Pancreas (tissue), 10 donors: ENCODE data around the gene CBLN3. TPM values are rescaled to one million over a fixed set of nuclear protein-coding genes. Genes with fewer than 3 reads are reported as not detected.

Experiments
- ATAC-seq, 4 donors: fragments of 200-7000 bp; cut with Tn5 transposase; one replicate each; pipeline versions ENCODE4 v1.8.0 to v1.9.1; 2020; ENCODE audit warnings: mild to moderate bottlenecking in 4 of 4, moderate library complexity in 4 of 4
- DNase-seq, 6 donors: peaks; one replicate each; pipeline ENCODE4 v3.0.0-alpha.2; 2020
- FAIRE-seq: peaks from 2 replicates; lab custom pipeline; 2012; peaks lifted over from hg19 to GRCh38; lab: Jason Lieb, UNC
- H3K27ac ChIP-seq, 4 donors: fragments of 200-600 bp; sonication (generic); 1 replicate in 3 of 4; 2 replicates in 1 of 4; pipeline versions ENCODE4 v1.5.0 to v1.8.0; 2020
- H3K27me3 ChIP-seq, 4 donors: fragments of 200-600 bp; one replicate each; pipeline ENCODE4 v1.8.0; 2021
- H3K36me3 ChIP-seq, 3 donors: fragments of 200-600 bp; sonication (generic) in 1 of 3; one replicate each; pipeline versions ENCODE4 v1.5.0 to v1.8.0; 2020 to 2021
- H3K4me1 ChIP-seq, 3 donors: fragments of 200-600 bp; one replicate each; pipeline ENCODE4 v1.8.0; 2021
- H3K4me3 ChIP-seq, 4 donors: fragments of 200-600 bp; sonication (generic) in 2 of 4; one replicate each; pipeline versions ENCODE4 v1.5.0 to v1.8.0; 2020 to 2021
- H3K9me3 ChIP-seq, 4 donors: fragments of 200-600 bp; one replicate each; pipeline ENCODE4 v1.8.0; 2021
- CTCF ChIP-seq, 4 donors: fragments of 200-600 bp; sonication (generic) in 3 of 4; IDR thresholded peaks; one replicate each; pipeline versions ENCODE4 v1.5.0 to v1.8.0; 2021; ENCODE audit warnings: antibody characterized with exemption in 4 of 4
- WGBS, 2 donors: extraction: QIAGEN DNeasy Blood & Tissue Kit; methylation state at CpG; one replicate each; pipeline ENCODE4 v1.1.7; 2013; 5-methylcytosine and 5-hydroxymethylcytosine counted together
- intact Hi-C, 3 donors: fragments of 100-400 bp; cut with DNase I; formaldehyde crosslinking; loops; one replicate each; pipeline versions ENCODE4 v1.11.1 to v1.14.2; 2022
- polyA plus RNA-seq, 2 donors: library from polyadenylated mRNA; stranded (reverse); fragments of 200-250 nt; gene quantifications; one replicate each; pipeline ENCODE4 v1.2.3, GENCODE V29; 2013
- total RNA-seq, 6 donors: library from RNA; stranded (reverse); fragmentation: NEBNext Ultra II Directional in 4 of 6; extraction: Animal tissue kit (Norgen Biotek cat#: 25700) in 4 of 6; gene quantifications; one replicate each; pipeline versions ENCODE4 v1.2.1 to v1.2.4, GENCODE V29; 2021 to 2023
- donor health status: healthy with polysubstance abuse.
- donor health status: DM: no; HTN: no; CAD: no; lungs with moderate emphysema.
- donor health status: DM: no; HTN: no; CAD: no.
- donor health status: control.
- donor health status: control.
- donor health status: Bipolar disorder and iron deficiency.
- donor health status: DM: yes; HTN: yes; CAD: no.
- donor health status: DM: no; HTN: no; CAD: no.
- donor health status: DM: no; HTN: no; CAD: no.
- donor health status: DM: yes; HTN: yes; CAD: no.

CBLN3 gene
- total and polyA plus RNA-seq, 8 donors, result 0.47 to 5.6 (median 0.81) TPM

- DNase-seq (no peak), ATAC-seq (peak; percentile 26 to 47 (median 37)), FAIRE-seq (no peak)
- H3K27ac ChIP-seq, result peak overlapping the region in 1 of 4 donors; percentile 41
- H3K4me1 ChIP-seq, result peaks cover 0 to 21% (median 13%) of the 10 kb centered on the region in 3 donors
- H3K9me3 ChIP-seq, result no peaks in the 10 kb centered on the region
- no peaks in the 10 kb centered on the region for H3K36me3 ChIP-seq
- 49 to 57% methylated on average over 7 of the region's 7 CpGs for WGBS, 2 donors
- peak overlapping the region in 2 of 4 donors; percentile 63 to 80 for H3K4me3 ChIP-seq
- intact Hi-C loops, result no loop called here
- TF ChIP-seq CTCF (IDR thresholded peaks at IDR 0.05), result no peak
- H3K27me3 ChIP-seq, result no peaks in the 10 kb centered on the region
Observed at GRCh38 chr14:24398293-24398652, 31.2 kb downstream of the CBLN3 start.

GRCh38 chr14:24397639-24398292 is 31.7 kb downstream of the CBLN3 start:
- Histone ChIP-seq H3K9me3 (no peaks in the 10 kb centered on the region), H3K27ac (no peak overlapping the region), H3K27me3 (no peaks in the 10 kb centered on the region), H3K4me3 (no peak overlapping the region), H3K4me1 (peaks cover 0 to 16% (median 8%) of the 10 kb centered on the region in 3 donors), H3K36me3 (no peaks in the 10 kb centered on the region)
- intact Hi-C loops, result no loop called here
- ATAC-seq, result no peak
- no peak for DNase-seq
- 73 to 81% methylated on average over 6 of the region's 6 CpGs for whole genome bisulfite sequencing, 2 donors
- TF ChIP-seq CTCF (IDR thresholded peaks at IDR 0.05), result no peak
- FAIRE-seq, result no peak

GRCh38 chr14:24395609-24396582 is 33.6 kb downstream of the CBLN3 start:
- no peak for FAIRE-seq
- WGBS, 2 donors, result 75 to 76% methylated on average over 8 of the region's 8 CpGs
- intact Hi-C loops, result no loop called here
- Histone ChIP-seq H3K27ac (no peak overlapping the region), H3K4me3 (no peak overlapping the region), H3K36me3 (no peaks in the 10 kb centered on the region), H3K4me1 (peaks cover 0 to 11% (median 5%) of the 10 kb centered on the region in 3 donors), H3K9me3 (no peaks in the 10 kb centered on the region), H3K27me3 (no peaks in the 10 kb centered on the region)
- DNase-seq, result no peak
- ATAC-seq, result no peak
- no peak for TF ChIP-seq CTCF (IDR thresholded peaks at IDR 0.05)

GRCh38 chr14:24394275-24394674 is 35.2 kb downstream of the CBLN3 start:
- FAIRE-seq, result no peak
- no peak for DNase-seq
- intact Hi-C loops, result no loop called here
- H3K27me3 ChIP-seq, result no peaks in the 10 kb centered on the region
- no peak overlapping the region for H3K4me3 ChIP-seq
- 33 to 39% methylated on average over 3 of the region's 3 CpGs for WGBS, 2 donors
- H3K9me3 ChIP-seq, result no peaks in the 10 kb centered on the region
- H3K27ac ChIP-seq, result no peak overlapping the region
- H3K36me3 ChIP-seq, result no peaks in the 10 kb centered on the region
- no peak for ATAC-seq
- TF ChIP-seq CTCF (IDR thresholded peaks at IDR 0.05), result no peak
- peaks cover 0 to 5% (median 0%) of the 10 kb centered on the region in 3 donors for H3K4me1 ChIP-seq
